ENCODE measurements around the gene OR3A3.
"Not testable (repeated sequence)": the region's sequence is repeated elsewhere in the genome, so short reads cannot be mapped to it uniquely, and the experiment has no call there.

OR3A3 gene

DNA sequence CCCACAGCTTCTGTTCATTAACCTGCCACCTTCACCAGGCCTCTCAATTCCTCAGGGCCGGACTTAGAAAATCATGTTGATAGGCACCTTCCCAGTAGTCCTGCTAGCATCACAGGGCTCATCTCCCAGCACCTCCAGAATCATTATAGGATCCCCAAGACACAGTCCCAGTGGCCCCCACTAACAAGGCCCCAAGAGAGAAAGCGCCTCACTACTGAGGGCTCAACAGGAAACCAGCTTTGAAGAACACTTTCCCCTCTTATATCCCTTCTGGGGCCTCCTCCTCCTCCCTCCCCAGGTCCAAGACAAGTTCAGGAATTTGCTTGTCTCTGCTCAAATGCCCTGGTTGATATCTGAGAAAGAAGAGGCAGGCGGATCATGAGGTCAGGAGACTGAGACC is at the start of gene OR3A3:
Gene OR3A3 (plus strand): TSS at position 301 of the 400 bp plus-strand sequence.
- no peak for DNase-seq

DNA sequence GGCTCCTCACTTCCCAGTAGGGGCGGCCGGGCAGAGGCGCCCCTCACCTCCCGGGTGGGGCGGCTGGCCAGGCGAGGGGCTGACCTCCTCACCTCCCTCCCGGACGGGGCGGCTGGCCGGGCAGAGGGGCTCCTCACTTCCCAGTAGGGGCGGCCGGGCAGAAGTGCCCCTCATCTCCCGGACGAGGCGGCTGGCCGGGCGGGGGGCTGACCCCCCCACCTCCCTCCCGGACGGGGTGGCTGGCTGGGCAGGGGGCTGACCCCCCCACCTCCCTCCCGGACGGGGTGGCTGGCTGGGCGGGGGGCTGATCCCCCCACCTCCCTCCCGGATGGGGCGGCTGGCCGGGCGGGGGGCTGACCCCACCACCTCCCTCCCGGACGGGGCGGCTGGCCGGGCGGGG is 40.0 kb upstream of the OR3A3 start:
- DNase-seq: not testable (repeated sequence)

DNA sequence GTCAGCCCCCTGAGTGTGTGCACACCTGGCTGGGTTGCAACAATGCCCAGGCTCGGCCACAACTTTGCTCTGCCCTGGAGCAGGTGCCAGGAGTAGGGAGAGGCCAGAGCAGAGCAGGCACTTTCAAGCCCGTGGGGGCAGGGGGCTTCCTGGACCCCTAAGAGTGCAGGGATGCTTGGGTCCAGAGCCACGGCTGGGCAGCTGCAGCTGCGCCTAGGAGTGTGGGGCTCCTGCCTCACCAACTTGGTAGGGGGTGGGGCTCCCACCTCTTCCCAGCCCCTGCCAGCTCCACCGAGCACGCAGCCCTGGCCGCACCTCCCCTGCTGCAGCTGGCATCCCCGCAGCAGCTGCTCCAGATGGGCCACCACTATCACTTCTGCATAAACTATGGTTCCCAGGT is 32.8 kb upstream of the OR3A3 start:
- no peak for DNase-seq

DNA sequence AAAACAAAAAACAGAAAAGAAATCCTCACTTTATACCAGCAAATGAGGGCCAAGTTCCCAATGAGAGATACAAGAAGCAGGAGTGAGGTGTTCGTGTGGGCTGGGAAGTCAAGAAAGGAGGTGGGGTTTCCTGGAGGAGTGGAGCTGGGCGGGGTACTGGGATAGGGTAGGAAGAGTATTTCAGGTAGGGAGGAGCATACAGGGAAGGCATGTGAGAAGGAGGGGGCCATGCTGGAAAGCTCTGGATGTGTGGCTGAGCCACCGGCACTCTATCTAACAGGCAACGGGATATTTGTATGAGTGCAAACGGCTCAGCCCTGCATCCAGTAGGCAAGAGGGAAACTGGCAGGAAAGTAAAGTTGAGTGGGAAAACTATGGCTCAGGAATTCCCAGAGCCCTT is 29.2 kb upstream of the OR3A3 start:
- DNase-seq: no peak

DNA sequence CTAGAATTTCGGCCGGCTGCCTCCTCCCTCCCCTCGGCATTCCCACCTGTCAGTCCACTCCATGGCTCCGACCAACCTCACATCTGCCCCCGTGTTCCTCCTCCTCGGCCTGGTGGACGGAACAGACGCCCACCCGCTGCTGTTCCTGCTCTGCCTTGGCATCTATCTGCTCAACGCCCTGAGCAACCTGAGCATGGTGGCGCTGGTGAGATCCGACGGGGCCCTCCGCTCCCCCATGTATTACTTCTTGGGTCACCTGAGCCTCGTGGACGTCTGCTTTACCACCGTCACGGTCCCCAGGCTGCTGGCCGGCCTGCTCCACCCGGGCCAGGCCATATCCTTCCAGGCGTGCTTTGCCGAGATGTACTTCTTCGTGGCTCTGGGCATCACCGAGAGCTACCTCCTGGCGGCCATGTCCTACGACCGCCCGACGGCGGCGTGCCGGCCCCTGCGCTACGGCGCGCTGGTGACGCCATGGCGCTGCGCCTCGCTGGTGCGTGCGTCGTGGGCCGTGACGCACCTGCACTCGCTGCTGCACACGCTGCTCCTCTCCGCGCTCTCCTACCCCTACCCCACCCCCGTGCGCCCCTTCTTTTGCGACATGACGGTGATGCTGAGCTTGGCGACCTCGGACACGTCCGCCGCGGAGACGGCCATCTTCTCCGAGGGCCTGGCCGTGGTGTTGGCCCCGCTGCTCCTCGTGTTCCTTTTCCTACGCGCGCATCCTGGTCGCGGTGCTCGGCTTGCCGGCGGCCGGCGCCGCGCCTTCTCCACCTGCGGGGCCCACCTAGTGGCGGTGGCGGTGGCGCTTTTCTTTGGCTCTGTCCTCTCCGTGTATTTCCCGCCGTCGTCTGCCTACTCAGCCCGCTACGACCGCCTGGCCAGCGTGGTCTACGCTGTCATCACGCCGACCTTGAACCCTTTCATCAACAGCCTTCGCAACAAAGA is 25.0 kb upstream of the OR3A3 start, which contains the start of gene OR3A2:
Gene OR3A2 (minus strand): TSS at position 440 of the 948 bp plus-strand sequence.
- no peak for DNase-seq

DNA sequence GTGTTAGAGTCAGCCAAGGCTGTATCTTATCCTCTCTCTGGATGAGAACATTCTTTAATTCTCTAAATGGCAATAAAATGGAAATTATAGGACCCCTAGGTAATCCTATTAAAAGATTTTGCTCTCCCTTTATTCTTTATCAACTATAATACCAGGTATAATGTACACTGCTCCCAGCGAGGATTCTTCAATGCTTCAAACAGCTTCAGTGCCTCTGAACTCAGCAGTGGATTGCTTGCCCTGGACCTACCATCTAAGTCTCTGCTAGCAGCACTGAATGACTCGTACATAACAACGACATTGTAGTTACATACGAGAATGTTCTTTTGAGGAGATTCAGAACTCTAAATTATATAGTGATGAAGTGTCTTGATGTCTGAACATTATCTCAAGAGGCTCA is 21.4 kb upstream of the OR3A3 start:
- DNase-seq: no peak

DNA sequence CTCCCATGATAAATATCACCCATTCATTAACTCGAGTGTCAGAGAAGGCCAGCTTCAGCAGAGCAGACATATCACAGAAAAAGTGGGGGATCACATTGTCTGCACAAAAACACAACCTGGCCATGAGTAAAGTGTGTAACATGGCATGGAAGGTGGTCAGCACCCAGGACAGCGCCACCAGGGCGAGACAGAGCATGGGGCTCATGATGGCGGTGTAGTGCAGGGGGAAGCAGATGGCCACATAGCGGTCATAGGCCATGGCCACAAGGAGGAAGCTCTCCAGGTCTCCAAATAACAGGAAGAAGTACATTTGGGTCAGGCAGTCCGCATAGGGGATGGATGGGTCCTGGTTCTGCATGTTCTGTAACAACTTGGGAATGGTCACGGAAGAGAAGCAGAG is 13.4 kb upstream of the OR3A3 start:
- DNase-seq: peak; percentile 32

DNA sequence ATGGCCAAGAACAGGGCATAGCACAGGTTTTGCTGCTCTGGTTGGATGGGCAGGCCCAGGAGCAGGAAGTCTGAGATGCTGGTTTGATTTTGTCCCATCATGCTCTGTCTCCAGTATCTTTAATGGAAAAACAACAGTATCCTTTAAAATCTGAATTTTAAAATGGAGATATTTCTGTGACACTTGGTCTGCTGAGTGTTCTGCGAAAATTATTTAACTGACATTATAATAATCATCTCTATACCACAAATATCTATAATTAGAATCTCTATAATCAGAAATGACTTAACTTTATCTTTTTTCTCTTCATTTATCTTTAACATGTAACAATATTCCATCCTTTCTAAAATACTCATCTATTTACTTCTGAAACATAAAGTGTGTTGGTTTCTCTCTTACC is 12.9 kb upstream of the OR3A3 start, which contains the start of gene OR1E1:
Gene OR1E1 (minus strand): TSS at position 101 of the 400 bp plus-strand sequence. CDS start 0 bp downstream, at position 101.
- no peak for DNase-seq

DNA sequence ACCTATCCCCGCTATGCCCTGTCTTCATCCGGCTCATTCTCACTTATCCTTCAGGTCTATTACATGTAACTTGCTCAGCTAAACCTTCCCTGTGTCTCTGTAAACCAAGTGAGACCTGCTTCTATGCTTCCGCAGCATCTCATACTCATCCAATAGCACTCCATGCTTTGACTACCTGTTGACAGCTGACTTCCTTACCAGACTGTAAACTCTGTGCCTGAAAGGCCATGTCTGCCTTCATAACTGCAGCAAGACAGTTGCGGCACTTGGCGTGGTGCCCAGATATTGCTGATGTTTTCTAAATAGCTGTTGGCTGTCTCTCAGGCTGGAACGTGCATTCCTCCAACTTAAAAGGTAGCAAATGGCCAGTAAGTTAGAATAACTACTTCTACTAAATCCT is 11.1 kb upstream of the OR3A3 start:
- no peak for DNase-seq

DNA sequence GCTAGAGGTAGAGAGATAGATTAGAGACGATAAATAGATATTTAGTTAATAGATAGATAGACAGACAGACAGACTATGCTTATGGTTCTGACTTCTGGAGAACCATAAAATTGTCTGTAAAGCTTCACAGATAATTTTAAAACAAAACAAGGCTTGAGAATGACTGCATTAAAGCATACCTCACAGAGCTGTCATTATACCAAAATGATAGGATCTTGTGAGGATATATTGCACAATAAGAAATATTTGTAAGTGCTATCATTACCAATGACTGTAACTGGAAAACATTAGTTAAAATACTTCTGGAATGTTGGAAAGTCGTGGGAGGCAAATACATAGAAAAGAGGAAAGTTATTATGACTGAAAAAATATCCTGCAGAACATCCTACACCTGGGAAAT is 9.4 kb upstream of the OR3A3 start:
- no peak for DNase-seq

DNA sequence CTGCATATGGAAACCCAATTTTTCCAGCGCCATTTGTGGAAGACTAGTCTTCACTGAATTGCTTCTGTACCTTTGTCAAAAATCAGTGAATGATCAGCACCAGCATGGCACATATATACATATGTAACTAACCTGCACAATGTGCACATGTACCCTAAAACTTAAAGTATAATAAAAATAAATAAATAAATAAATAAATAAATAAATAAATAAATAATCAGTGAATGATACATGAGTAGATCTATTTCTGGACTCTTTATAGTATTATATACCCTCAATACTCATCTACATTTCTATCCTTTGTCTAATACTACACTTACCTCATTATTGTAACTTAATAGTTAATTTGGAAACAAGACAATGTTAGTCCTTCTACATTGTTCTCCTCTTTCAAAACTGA is 7.3 kb upstream of the OR3A3 start:
- DNase-seq: not testable (repeated sequence)

DNA sequence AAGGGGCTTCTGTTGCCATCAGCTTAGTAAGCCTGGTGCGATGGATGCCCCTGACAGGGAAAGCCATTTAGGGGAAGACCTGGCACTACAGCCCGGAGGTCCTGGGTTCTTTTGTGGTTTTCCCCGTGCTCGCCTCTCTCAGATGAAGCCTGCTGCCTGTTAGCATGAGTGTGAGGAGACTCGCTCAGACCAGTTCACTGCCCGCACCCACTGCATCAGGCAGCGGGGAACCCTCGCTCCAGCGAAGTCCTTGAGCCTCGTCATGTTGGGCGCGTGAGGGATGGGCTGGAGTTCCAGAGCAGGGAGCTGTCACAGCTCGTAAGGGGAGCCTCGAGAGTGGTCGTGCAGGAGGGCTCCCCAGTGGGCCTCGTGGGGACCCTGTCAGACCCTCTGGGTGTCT is 1.0 kb downstream of the OR3A3 start:
- DNase-seq: not testable (repeated sequence)

DNA sequence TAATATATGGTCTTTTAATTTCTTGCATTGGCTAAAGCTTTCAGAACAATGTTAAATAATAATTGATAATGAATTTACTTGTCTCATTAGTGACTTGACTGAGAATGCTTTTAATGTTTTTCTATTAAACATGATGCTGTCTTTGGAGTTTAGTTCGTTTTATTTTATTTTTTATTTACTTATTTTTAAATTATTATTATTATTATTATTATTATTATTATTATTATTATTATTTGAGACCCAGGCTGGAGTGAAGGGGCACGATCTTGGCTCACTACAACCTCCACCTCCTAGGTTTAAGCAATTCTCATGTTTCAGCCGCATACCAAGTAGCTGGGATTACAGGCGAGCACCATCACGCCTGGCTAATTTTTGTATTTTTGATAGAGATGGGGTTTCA is 4.4 kb downstream of the OR3A3 start:
- DNase-seq: no peak

DNA sequence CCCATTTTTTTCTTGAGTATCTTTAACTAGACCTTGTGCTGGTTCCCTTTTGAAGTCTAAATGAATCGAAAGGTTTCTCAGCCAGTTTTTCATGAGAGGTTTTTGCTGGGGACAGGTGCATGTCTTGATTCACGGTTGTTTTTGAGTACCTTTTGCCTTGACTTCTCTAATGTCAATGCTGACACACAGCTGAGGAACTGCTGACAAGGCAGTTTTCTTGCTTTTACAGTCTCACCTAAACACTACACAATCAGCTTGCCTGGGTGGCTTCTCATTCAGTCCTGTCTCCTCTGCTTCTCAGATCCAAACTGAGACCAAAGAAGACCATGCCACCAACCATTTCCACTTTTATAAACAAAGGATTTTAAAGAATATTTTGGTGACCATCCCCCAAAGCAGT is 7.1 kb downstream of the OR3A3 start:
- DNase-seq: no peak

DNA sequence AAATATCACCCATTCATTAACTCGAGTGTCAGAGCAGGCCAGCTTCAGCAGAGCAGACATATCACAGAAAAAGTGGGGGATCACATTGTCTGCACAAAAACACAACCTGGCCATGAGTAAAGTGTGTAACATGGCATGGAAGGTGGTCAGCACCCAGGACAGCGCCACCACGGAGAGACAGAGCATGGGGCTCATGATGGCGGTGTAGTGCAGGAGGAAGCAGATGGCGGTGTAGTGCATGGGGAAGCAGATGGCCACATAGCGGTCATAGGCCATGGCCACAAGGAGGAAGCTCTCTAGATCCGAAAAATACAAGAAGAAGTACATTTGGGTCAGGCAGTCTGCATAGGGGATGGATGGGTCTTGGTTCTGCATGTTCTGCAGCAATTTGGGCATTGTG is 22.0 kb downstream of the OR3A3 start:
- DNase-seq: peak; percentile 59

DNA sequence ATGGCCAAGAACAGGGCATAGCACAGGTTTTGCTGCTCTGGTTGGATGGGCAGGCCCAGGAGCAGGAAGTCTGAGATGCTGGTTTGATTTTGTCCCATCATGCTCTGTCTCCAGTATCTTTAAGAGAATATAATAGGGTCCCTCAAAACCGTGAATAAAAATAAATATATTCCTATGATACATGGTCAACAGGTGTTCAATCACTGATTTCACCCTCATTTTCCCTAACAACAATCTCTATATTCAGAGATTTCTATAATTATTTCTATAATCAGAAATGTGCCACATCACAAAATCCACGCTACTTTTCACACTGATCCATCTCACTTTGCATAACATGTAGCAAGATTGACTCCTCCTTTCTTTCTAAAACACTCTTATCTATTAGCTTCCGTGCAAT is 22.6 kb downstream of the OR3A3 start, which contains the start of gene OR1E2:
Gene OR1E2 (minus strand): TSS at position 101 of the 400 bp plus-strand sequence. CDS start 0 bp downstream, at position 101.
- DNase-seq: no peak

DNA sequence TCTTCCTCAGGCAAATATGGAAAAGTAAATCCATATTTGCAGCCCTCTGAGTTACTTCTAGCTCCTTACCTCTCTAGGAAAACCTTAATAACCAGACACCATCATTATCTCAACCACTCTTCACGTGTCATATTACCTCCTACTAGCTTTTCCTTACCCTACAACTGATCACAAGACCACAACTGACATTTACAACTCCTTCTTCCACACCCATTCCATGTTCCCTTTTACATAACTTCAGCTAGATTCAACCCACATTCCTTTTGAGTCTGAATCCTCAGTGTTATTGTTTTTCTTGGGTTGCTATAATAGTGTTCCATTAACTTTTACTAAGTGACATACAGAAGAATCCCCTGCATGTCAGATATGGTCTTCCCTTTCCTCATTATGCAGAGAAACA is 27.2 kb downstream of the OR3A3 start:
- no peak for DNase-seq

DNA sequence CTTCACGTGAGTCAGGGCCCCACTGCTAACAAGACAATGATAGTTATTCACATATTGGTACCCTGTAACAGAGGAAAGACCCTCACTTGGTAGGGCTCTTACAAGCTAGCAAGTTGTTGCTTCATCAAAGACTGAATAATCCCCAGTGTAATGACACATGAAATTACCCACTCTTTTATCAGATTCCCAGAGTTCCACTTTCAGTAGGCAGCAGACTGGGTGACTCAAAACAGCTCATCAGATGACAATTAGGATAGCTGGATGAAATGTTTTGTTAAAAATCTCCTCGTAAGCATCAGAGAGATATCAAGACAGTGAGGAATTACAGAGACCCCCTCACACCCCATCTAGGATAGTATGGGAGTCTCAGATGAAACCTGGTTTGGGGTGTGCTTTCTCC is 29.3 kb downstream of the OR3A3 start:
- DNase-seq: no peak

DNA sequence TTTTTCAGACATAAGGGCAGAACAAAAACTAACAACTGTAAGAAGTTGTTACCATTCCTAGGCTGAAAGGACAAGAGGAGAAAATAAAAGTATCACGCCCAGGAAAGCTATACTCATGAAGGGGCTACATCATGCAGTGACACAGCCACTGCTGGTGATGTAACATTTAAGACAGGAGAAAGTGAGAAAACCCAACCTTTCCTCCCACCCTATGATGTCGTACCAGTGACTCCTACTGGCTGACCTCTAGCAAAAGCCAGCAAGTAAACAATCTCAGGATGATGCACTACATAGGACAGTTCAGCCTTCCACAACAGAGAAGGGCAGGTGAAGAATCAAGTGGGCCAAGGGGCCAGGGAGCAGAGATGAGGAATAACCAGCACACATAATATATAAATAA is 36.5 kb downstream of the OR3A3 start:
- DNase-seq: peak; percentile 28

DNA sequence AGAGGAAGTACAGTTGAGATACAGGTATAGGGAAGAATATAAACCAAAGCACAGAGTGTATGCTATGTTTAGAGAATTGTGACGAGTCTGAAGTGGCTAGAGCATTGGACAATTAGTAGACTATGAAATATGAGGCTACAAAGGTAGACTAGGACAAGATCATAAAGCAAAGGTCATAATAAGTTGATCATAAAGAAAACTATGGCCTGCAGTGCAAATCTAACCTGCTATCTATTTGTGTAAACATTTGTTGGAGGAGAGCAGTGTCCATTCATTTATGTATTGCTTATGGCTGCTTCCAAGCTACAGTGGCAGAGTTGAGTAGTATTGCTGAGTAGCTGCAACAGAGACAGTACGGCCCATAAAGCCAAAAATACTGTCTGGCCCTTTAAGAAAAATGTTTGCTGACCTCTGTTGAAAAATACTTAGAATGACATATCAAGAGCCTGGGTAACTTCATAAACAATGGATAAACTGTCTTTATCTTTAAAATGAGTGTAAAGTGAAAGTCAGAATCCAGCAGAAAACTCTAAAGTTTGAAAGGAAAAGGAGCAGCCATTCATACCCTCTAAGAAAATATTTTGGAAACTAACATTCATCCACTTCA is 37.0 kb downstream of the OR3A3 start:
- DNase-seq: peak; percentile 1

DNA sequence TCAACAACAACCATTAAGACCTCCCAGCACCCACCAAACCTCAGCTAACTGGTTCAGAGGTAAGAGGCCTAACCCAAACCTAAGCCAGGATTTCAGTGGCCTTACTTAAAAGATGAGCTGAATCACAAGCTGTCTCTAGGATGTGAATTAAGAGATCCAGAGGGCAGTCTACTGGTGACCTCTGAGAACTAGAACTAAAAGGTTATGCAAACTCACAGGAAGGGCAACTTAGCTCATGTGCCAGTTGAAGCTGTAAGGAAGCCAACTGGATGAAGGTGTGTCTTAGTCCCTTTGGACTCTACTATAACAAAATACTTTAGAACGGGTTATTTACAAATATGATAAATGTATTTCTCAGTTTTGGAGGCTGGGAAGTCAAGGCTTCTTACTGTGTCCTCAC is 55.2 kb downstream of the OR3A3 start:
- not testable (repeated sequence) for DNase-seq

DNA sequence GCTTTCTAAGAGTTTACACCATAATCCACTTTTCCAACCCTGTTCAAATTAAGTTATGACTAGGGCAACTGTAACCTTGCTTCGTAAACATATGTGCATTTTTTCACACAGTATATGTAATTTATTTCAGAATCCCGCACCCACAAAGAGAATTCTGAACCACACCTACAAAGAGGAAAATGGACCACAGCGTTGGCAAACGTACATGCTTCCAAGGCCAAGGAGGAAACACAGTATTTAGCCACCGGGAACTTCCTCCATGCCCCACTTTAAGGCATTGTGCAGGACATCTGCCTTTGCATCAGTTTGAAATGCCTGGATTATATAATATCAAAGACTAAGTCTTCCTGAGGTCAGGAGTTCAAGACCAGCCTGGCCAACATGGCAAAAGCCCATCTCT is 58.4 kb downstream of the OR3A3 start:
- DNase-seq: no peak

DNA sequence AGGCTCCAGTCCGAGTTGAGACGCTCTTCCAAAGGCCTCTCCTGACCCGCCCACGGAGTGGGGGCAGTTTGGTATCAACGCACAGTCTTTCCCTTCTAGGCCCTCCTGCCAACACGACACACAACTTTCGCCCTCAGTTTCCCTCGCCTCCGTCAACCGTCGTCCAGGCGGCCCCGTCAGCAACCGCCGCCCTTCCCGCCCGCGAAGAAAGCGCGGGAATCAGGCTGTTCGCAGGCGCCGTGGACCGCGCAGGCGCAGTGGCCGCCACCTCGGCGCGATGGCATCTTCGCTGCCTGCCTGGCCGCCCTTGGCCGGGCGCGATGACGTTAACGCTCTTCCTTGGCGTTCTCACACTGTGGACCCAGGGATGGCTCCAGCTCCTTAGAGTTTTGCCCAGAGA is 60.4 kb downstream of the OR3A3 start, which contains the start of gene SPATA22:
Gene SPATA22 (minus strand): TSS at position 221 of the 400 bp plus-strand sequence. CDS start 2,494 bp downstream, outside the sequence.
- DNase-seq: no peak

DNA sequence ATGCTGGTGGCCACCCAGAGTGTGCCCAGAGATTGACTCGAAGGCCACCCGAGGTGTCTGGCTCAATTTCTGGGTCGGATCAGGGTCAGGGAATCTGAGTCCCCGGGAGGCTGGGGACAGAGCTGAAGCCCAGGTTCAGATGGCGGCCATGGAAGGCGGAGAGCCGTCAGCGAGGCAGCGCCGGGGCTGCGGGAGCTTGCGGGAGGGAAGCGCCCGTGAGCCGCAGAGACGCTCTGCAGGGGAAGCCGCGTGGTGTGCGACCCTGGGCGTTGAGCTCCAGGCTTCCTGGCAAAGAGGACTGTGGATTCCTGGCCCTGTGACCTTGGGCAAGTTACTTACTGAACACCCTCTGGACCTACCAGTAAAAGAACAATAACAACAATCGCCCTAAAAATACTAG is 61.0 kb downstream of the OR3A3 start:
- no peak for DNase-seq
